ENCODE results near the gene CREBL2.

DNA sequence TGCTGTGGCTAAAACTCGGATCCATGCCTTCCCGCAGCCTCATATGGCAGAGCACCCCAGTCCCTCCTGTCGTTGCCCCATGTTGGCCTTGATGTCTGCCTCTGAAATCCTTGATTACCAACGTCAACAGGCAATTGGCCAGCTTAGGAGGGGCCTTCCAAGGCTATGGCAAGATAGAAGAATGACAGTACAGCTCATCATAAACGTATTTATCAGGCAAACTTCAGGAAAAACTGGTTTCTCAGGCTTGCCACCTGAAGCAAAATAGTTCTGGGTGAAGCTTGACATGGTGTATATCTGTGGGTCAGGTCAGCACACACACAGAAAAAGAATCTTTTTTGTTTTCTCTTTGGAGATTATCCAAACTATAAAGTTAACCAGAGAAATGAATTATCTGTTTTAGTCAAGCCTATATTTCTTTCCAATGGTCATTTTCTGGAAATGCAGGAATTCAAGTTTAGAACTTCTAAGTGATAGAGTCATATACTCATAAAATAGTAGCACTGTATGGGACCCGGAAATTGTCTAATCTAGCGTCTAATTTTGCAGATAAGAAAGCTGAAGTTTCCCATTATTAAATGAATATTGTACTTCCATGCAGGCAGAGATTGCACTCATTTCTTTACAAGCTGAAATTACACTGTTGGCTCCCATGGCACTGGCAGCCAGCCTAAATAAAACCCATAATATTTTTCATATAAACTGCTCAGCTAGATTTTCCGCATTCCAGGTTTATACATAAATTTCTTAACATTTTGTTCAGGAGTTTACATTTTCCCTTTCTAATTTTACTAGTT, 24.6 kb upstream of the CREBL2 start:
- TF ChIP-seq, protein P1, sequence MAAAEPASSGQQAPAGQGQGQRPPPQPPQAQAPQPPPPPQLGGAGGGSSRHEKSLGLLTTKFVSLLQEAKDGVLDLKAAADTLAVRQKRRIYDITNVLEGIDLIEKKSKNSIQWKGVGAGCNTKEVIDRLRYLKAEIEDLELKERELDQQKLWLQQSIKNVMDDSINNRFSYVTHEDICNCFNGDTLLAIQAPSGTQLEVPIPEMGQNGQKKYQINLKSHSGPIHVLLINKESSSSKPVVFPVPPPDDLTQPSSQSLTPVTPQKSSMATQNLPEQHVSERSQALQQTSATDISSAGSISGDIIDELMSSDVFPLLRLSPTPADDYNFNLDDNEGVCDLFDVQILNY (CRISPR knock-in tag; IDR thresholded peaks at IDR 0.05), result no peak
- no peak for TF ChIP-seq ELF4 (CRISPR knock-in tag; IDR thresholded peaks at IDR 0.05; ENCODE audit: low read depth)
- no peak for TF ChIP-seq ZBTB21 (CRISPR knock-in tag; IDR thresholded peaks at IDR 0.05; ENCODE audit: borderline replicate concordance)
- no peak for TF ChIP-seq TEAD4 (CRISPR knock-in tag; IDR thresholded peaks at IDR 0.05)
- no peak for TF ChIP-seq NR2C2 (CRISPR knock-in tag; IDR thresholded peaks at IDR 0.05)
- TF ChIP-seq FOXJ3 (CRISPR knock-in tag; IDR thresholded peaks at IDR 0.05; ENCODE audit: borderline replicate concordance), result no peak
- no peak for TF ChIP-seq ZNF416 (CRISPR knock-in tag; IDR thresholded peaks at IDR 0.05)
- TF ChIP-seq, protein P2, sequence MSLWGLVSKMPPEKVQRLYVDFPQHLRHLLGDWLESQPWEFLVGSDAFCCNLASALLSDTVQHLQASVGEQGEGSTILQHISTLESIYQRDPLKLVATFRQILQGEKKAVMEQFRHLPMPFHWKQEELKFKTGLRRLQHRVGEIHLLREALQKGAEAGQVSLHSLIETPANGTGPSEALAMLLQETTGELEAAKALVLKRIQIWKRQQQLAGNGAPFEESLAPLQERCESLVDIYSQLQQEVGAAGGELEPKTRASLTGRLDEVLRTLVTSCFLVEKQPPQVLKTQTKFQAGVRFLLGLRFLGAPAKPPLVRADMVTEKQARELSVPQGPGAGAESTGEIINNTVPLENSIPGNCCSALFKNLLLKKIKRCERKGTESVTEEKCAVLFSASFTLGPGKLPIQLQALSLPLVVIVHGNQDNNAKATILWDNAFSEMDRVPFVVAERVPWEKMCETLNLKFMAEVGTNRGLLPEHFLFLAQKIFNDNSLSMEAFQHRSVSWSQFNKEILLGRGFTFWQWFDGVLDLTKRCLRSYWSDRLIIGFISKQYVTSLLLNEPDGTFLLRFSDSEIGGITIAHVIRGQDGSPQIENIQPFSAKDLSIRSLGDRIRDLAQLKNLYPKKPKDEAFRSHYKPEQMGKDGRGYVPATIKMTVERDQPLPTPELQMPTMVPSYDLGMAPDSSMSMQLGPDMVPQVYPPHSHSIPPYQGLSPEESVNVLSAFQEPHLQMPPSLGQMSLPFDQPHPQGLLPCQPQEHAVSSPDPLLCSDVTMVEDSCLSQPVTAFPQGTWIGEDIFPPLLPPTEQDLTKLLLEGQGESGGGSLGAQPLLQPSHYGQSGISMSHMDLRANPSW (CRISPR knock-in tag; conservative IDR thresholded peaks at IDR 0.05; ENCODE audit: low read depth), result no peak
- no peak for TF ChIP-seq PRRX2 (CRISPR knock-in tag; IDR thresholded peaks at IDR 0.05)
- TF ChIP-seq, protein P3, sequence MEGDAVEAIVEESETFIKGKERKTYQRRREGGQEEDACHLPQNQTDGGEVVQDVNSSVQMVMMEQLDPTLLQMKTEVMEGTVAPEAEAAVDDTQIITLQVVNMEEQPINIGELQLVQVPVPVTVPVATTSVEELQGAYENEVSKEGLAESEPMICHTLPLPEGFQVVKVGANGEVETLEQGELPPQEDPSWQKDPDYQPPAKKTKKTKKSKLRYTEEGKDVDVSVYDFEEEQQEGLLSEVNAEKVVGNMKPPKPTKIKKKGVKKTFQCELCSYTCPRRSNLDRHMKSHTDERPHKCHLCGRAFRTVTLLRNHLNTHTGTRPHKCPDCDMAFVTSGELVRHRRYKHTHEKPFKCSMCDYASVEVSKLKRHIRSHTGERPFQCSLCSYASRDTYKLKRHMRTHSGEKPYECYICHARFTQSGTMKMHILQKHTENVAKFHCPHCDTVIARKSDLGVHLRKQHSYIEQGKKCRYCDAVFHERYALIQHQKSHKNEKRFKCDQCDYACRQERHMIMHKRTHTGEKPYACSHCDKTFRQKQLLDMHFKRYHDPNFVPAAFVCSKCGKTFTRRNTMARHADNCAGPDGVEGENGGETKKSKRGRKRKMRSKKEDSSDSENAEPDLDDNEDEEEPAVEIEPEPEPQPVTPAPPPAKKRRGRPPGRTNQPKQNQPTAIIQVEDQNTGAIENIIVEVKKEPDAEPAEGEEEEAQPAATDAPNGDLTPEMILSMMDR (IDR thresholded peaks at IDR 0.05), result no peak
- TF ChIP-seq, protein P4, sequence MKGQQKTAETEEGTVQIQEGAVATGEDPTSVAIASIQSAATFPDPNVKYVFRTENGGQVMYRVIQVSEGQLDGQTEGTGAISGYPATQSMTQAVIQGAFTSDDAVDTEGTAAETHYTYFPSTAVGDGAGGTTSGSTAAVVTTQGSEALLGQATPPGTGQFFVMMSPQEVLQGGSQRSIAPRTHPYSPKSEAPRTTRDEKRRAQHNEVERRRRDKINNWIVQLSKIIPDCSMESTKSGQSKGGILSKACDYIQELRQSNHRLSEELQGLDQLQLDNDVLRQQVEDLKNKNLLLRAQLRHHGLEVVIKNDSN (CRISPR knock-in tag; IDR thresholded peaks at IDR 0.05), result no peak
- TF ChIP-seq JUN (CRISPR knock-in tag; IDR thresholded peaks at IDR 0.05), result no peak
- no peak for TF ChIP-seq TP53 (CRISPR knock-in tag; IDR thresholded peaks at IDR 0.05)
